ENCODE results near the gene SUSD2. TPM values are rescaled to one million over a fixed set of nuclear protein-coding genes. Genes with fewer than 3 reads are reported as not detected.

Gene SUSD2
- total RNA-seq, 3 donors from 2014 or later: 0.80 to 7.9 (median 5.6) TPM

- no peaks in the 10 kb centered on the region for H3K9me3 ChIP-seq
- H3K27me3 ChIP-seq: no peaks in the 10 kb centered on the region
- H3K36me3 ChIP-seq: no peaks in the 10 kb centered on the region
- no peak for TF ChIP-seq POLR2A (IDR thresholded peaks at IDR 0.05)
- no peak for TF ChIP-seq POLR2AphosphoS5 (IDR thresholded peaks at IDR 0.05)
- no peak for TF ChIP-seq CTCF (IDR thresholded peaks at IDR 0.05)
- H3K27ac ChIP-seq: no peak overlapping the region
- no peak for DNase-seq (ENCODE audit: low spot score in 2 of 2)
- H3K4me3 ChIP-seq: no peak overlapping the region
- intact Hi-C loops (cut with DNase I; ENCODE audit: low total_unique reads): no loop called here
- no peaks in the 10 kb centered on the region for H3K4me1 ChIP-seq
Observed at GRCh38 chr22:24216541-24217209, 35.4 kb downstream of the SUSD2 start.

GRCh38 chr22:24217384-24217783 lies 36.1 kb downstream of the SUSD2 start:
- TF ChIP-seq POLR2AphosphoS5 (IDR thresholded peaks at IDR 0.05) (no peak), POLR2A (IDR thresholded peaks at IDR 0.05) (no peak), CTCF (IDR thresholded peaks at IDR 0.05) (no peak)
- DNase-seq (ENCODE audit: low spot score in 2 of 2): no peak
- H3K27ac ChIP-seq: no peak overlapping the region

GRCh38 chr22:24219750-24220149 lies 38.5 kb downstream of the SUSD2 start:
- H3K36me3 ChIP-seq: no peaks in the 10 kb centered on the region
- H3K27ac ChIP-seq: no peak overlapping the region
- H3K4me3 ChIP-seq: no peak overlapping the region
- H3K4me1 ChIP-seq: no peaks in the 10 kb centered on the region
- DNase-seq (ENCODE audit: low spot score in 2 of 2): no peak
- intact Hi-C loops (cut with DNase I; ENCODE audit: low total_unique reads): loop anchor here (5.0 kb wide), 1 partner anchor 527 kb away; the partner anchor contains the start of gene RGL4
- no peak for TF ChIP-seq POLR2A (IDR thresholded peaks at IDR 0.05)
- no peak for TF ChIP-seq CTCF (IDR thresholded peaks at IDR 0.05)
- TF ChIP-seq POLR2AphosphoS5 (IDR thresholded peaks at IDR 0.05): no peak
- H3K9me3 ChIP-seq: peaks cover 3 to 4% of the 10 kb centered on the region in 2 donors
- no peaks in the 10 kb centered on the region for H3K27me3 ChIP-seq

More at GRCh38 chr22:24217384-24217783, 36.1 kb downstream of the SUSD2 start:
- intact Hi-C loops (cut with DNase I; ENCODE audit: low total_unique reads): no loop called here
- H3K4me1 ChIP-seq: no peaks in the 10 kb centered on the region
- H3K9me3 ChIP-seq: no peaks in the 10 kb centered on the region
- H3K27me3 ChIP-seq: no peaks in the 10 kb centered on the region
- no peaks in the 10 kb centered on the region for H3K36me3 ChIP-seq
- H3K4me3 ChIP-seq: no peak overlapping the region

- peaks cover 5 to 10% of the 10 kb centered on the region in 2 donors for H3K9me3 ChIP-seq
- no peak overlapping the region for H3K4me3 ChIP-seq
- no peak for TF ChIP-seq POLR2A (IDR thresholded peaks at IDR 0.05)
- no peak for TF ChIP-seq CTCF (IDR thresholded peaks at IDR 0.05)
- TF ChIP-seq POLR2AphosphoS5 (IDR thresholded peaks at IDR 0.05): no peak
- no peaks in the 10 kb centered on the region for H3K4me1 ChIP-seq
- H3K27ac ChIP-seq: no peak overlapping the region
- intact Hi-C loops (cut with DNase I; ENCODE audit: low total_unique reads): loop anchor here (5.0 kb wide), 1 partner anchor 532 kb away; the partner anchor contains the start of gene RGL4
- H3K27me3 ChIP-seq: no peaks in the 10 kb centered on the region
- no peak for DNase-seq (ENCODE audit: low spot score in 2 of 2)
- no peaks in the 10 kb centered on the region for H3K36me3 ChIP-seq
Observed at GRCh38 chr22:24224468-24224867, 43.2 kb downstream of the SUSD2 start.

GRCh38 chr22:24225044-24225601 lies 43.8 kb downstream of the SUSD2 start:
- no peak overlapping the region for H3K4me3 ChIP-seq
- TF ChIP-seq POLR2A (IDR thresholded peaks at IDR 0.05) (no peak), POLR2AphosphoS5 (IDR thresholded peaks at IDR 0.05) (no peak), CTCF (IDR thresholded peaks at IDR 0.05) (no peak)
- no peak overlapping the region for H3K27ac ChIP-seq
- H3K4me1 ChIP-seq: no peaks in the 10 kb centered on the region
- no peak for DNase-seq (ENCODE audit: low spot score in 2 of 2)
- no peaks in the 10 kb centered on the region for H3K36me3 ChIP-seq
- intact Hi-C loops (cut with DNase I; ENCODE audit: low total_unique reads): no loop called here
- H3K9me3 ChIP-seq: peaks cover 5 to 10% of the 10 kb centered on the region in 2 donors
- H3K27me3 ChIP-seq: no peaks in the 10 kb centered on the region
